AG09309 (cell line): ENCODE results near the gene USP33.
"Not testable (repeated sequence)": the region's sequence is repeated elsewhere in the genome, so short reads cannot be mapped to it uniquely, and the experiment has no call there.

Source experiments
- DNase-seq: peaks from one replicate; pipeline ENCODE4 v3.0.0-alpha.2; 2010; ENCODE audit warnings: low read depth
- H3K4me3 ChIP-seq: 2 replicates; pipeline ENCODE4 v1.5.1; 2011; ENCODE audit warnings: mild to moderate bottlenecking, low read depth, low read length, moderate library complexity; ENCODE audit not compliant: control insufficient read depth
- TF ChIP-seq, protein P1 (sequence below): IDR thresholded peaks from 2 replicates; pipeline ENCODE4 v1.5.1; 2011; ENCODE audit warnings: mild to moderate bottlenecking, low read depth, low read length, inconsistent platforms; ENCODE audit not compliant: insufficient read depth, control insufficient read depth; ENCODE audit errors: missing control alignments

USP33 gene

GRCh38 chr1:77655431-77655974 is 104.1 kb downstream of the USP33 start:
- no peak for DNase-seq
- TF ChIP-seq, protein P1, sequence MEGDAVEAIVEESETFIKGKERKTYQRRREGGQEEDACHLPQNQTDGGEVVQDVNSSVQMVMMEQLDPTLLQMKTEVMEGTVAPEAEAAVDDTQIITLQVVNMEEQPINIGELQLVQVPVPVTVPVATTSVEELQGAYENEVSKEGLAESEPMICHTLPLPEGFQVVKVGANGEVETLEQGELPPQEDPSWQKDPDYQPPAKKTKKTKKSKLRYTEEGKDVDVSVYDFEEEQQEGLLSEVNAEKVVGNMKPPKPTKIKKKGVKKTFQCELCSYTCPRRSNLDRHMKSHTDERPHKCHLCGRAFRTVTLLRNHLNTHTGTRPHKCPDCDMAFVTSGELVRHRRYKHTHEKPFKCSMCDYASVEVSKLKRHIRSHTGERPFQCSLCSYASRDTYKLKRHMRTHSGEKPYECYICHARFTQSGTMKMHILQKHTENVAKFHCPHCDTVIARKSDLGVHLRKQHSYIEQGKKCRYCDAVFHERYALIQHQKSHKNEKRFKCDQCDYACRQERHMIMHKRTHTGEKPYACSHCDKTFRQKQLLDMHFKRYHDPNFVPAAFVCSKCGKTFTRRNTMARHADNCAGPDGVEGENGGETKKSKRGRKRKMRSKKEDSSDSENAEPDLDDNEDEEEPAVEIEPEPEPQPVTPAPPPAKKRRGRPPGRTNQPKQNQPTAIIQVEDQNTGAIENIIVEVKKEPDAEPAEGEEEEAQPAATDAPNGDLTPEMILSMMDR = no peak
- no peak overlapping the region for H3K4me3 ChIP-seq

GRCh38 chr1:77652970-77653516 is 106.6 kb downstream of the USP33 start:
- TF ChIP-seq, protein P1 = no peak

DNA sequence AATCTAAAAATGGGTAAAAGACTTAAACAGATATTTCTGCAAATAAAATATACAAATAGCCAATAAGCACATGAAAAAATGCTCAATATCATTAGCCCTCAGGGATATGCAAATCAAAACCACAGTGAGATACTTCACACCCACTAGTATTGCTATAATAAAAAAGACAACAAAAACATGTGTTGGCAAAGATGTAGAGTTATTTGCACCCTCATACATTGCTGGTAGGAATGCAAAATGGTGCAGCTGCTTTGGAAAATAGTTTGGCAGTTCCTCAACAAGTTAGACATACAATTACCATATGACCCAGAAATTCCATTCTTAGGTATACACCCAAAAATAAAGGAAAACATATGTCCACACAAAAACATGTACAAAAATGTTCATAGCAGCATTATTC is 107.4 kb downstream of the USP33 start:
- TF ChIP-seq, protein P1 = no peak
- H3K4me3 ChIP-seq = no peak overlapping the region
- DNase-seq = no peak

More at GRCh38 chr1:77652970-77653516, 106.6 kb downstream of the USP33 start:
- H3K4me3 ChIP-seq = no peak overlapping the region
- no peak for DNase-seq

- no peak overlapping the region for H3K4me3 ChIP-seq
- TF ChIP-seq, protein P1 = no peak
- DNase-seq = no peak
These were observed 110.5 kb downstream of the USP33 start for GRCh38 chr1:77649127-77649526.

GRCh38 chr1:77646224-77646623 is 113.4 kb downstream of the USP33 start:
- not testable (repeated sequence) for H3K4me3 ChIP-seq, DNase-seq
